Loucy (cell line): Measurements from ENCODE around the gene RDH12.

Experiments used
- CTCF ChIP-seq: fragments of 200-600 bp; sonication (generic); conservative IDR thresholded peaks from 2 replicates; pipeline ENCODE4 v1.5.1; 2014; ENCODE audit warnings: mild to moderate bottlenecking, antibody characterized with exemption, low read length
- EZH2phosphoT487 ChIP-seq: fragments of 200-600 bp; IDR thresholded peaks from 2 replicates; pipeline ENCODE4 v1.6.1; 2018; ENCODE audit warnings: antibody characterized with exemption, mild to moderate bottlenecking, moderate library complexity, borderline replicate concordance

GRCh38 chr14:67703997-67704396 is 2.3 kb downstream of the RDH12 start:
- TF ChIP-seq CTCF (no peak), EZH2phosphoT487 (no peak)
